ENCODE data around the gene UBA52.

GRCh38 chr19:18542941-18543813 is 28.5 kb upstream of the UBA52 start, which contains the start of gene FKBP8:
- TF ChIP-seq CTCF (IDR thresholded peaks at IDR 0.05): no peak
- no peak for TF ChIP-seq POLR2A (IDR thresholded peaks at IDR 0.05)
- TF ChIP-seq EP300 (IDR thresholded peaks at IDR 0.05): no peak
- no peak for TF ChIP-seq POLR2AphosphoS5 (IDR thresholded peaks at IDR 0.05)
